HEK293T (cell line): Measurements from ENCODE around the gene UNC45A.

Source experiments
- CTCF ChIA-PET: fragments of 350-600 bp; formaldehyde crosslinking; extraction: SDS; loops from one replicate; lab custom pipeline; 2021; ENCODE audit warnings: antibody characterized with exemption, inconsistent platforms; lab: Yijun Ruan, JAX
- POLR2A ChIA-PET: fragments of 350-600 bp; formaldehyde crosslinking; extraction: SDS; loops from one replicate; lab custom pipeline; 2020; ENCODE audit warnings: antibody characterized with exemption, inconsistent platforms; lab: Yijun Ruan, JAX
- DNase-seq: peaks from one replicate; pipeline ENCODE4 v3.0.0; 2012; ENCODE audit warnings: mixed read lengths; ENCODE audit errors: extremely low spot score
- ARNT ChIP-seq: fragments of 450-650 bp; IDR thresholded peaks from 2 replicates; pipeline ENCODE4 v1.6.1; 2017; ENCODE audit warnings: mild to moderate bottlenecking
- BHLHE40 ChIP-seq: fragments of 450-650 bp; IDR thresholded peaks from 2 replicates; pipeline ENCODE4 v1.6.1; 2016; ENCODE audit warnings: mild to moderate bottlenecking, moderate library complexity, borderline replicate concordance
- CTBP1 ChIP-seq: fragments of 450-650 bp; IDR thresholded peaks from 2 replicates; pipeline ENCODE4 v1.6.1; 2016; ENCODE audit warnings: borderline replicate concordance
- ELF4 ChIP-seq: fragments of 450-650 bp; IDR thresholded peaks from 2 replicates; pipeline ENCODE4 v1.6.1; 2017; ENCODE audit warnings: antibody characterized with exemption
- FOXA1 ChIP-seq: fragments of 450-650 bp; IDR thresholded peaks from 2 replicates; pipeline ENCODE4 v1.6.1; 2016; ENCODE audit warnings: mild to moderate bottlenecking
- FOXK2 ChIP-seq: fragments of 450-650 bp; IDR thresholded peaks from 2 replicates; pipeline ENCODE4 v1.6.1; 2016; ENCODE audit warnings: mild to moderate bottlenecking
- FOXM1 ChIP-seq: fragments of 450-650 bp; IDR thresholded peaks from 2 replicates; pipeline ENCODE4 v1.6.1; 2017; ENCODE audit warnings: mild to moderate bottlenecking, borderline replicate concordance
- HDGF ChIP-seq: fragments of 450-650 bp; IDR thresholded peaks from 2 replicates; pipeline ENCODE4 v1.6.1; 2017; ENCODE audit warnings: antibody characterized with exemption, borderline replicate concordance
- L3MBTL2 ChIP-seq: fragments of 450-650 bp; conservative IDR thresholded peaks from 2 replicates; pipeline ENCODE4 v1.6.1; 2016; ENCODE audit warnings: mild to moderate bottlenecking
- LEF1 ChIP-seq: fragments of 450-650 bp; IDR thresholded peaks from 2 replicates; pipeline ENCODE4 v1.6.1; 2017; ENCODE audit warnings: mild to moderate bottlenecking, borderline replicate concordance
- NFRKB ChIP-seq: fragments of 450-650 bp; IDR thresholded peaks from 2 replicates; pipeline ENCODE4 v1.6.1; 2016; ENCODE audit warnings: mild to moderate bottlenecking, moderate library complexity
- SP1 ChIP-seq: fragments of 450-650 bp; IDR thresholded peaks from 2 replicates; pipeline ENCODE4 v1.6.1; 2017
- SUZ12 ChIP-seq: fragments of 450-650 bp; IDR thresholded peaks from 2 replicates; pipeline ENCODE4 v1.6.1; 2016; ENCODE audit warnings: mild to moderate bottlenecking
- TARDBP ChIP-seq: fragments of 450-650 bp; IDR thresholded peaks from 2 replicates; pipeline ENCODE4 v1.6.1; 2016
- ZNF384 ChIP-seq: fragments of 450-650 bp; IDR thresholded peaks from 2 replicates; pipeline ENCODE4 v1.6.1; 2016
- TF ChIP-seq, protein P1 (sequence below): fragments of 450-650 bp; IDR thresholded peaks from 2 replicates; pipeline ENCODE4 v1.6.1; 2016

The UNC45A gene

DNA sequence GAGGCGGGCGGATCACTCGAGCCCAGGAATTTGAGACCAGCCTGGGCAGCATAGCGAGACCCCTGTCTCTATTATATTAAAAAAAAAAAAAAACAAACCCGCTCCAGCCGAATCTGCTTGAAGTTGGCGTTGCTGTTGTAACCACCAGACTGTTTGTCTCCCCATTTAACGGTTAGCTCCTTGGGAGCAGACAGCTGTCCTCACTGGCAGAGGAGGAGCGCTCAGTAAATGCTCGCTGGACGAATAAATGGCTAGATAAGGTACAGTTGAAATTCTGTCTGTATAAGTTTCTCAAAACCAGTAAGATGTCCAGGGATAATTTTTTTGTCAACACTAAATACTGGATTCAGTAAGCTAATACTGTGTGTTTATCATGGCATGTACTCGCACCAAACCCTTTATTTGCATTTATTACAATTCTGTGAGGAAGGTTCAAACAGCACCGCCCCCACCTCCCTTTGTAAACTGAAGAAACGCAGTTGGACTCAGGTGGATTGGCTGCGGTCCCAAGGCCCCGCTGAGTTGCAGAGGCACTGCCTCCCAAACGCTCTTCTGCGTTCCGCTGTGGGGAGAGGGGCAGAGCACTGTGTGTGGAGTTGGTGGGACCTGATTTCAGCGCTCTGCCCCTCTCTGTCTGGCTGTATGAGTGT is 20.7 kb downstream of the UNC45A start:
- TF ChIP-seq ZNF384 (no peak), L3MBTL2 (no peak), HDGF (no peak), TARDBP (no peak), BHLHE40 (no peak), ARNT (no peak), FOXM1 (no peak), ELF4 (no peak), LEF1 (no peak), SUZ12 (no peak), FOXA1 (no peak), FOXK2 (no peak), NFRKB (no peak)
- TF ChIP-seq, protein P1, sequence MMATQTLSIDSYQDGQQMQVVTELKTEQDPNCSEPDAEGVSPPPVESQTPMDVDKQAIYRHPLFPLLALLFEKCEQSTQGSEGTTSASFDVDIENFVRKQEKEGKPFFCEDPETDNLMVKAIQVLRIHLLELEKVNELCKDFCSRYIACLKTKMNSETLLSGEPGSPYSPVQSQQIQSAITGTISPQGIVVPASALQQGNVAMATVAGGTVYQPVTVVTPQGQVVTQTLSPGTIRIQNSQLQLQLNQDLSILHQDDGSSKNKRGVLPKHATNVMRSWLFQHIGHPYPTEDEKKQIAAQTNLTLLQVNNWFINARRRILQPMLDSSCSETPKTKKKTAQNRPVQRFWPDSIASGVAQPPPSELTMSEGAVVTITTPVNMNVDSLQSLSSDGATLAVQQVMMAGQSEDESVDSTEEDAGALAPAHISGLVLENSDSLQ, result no peak
- POLR2A ChIA-PET, result interaction anchor here (0.7 to 6.2 kb wide), 6 partner anchors 10 to 67 kb away, joined by 3 to 60 read pairs (median 6); partner anchors contain the start of genes HDDC3, PRC1, UNC45A and VPS33B
- CTCF ChIA-PET, result interaction anchor here (0.6 to 8.4 kb wide), 14 partner anchors 11 to 316 kb away, joined by 3 to 77 read pairs (median 5); partner anchors contain the start of genes HDDC3 and UNC45A
- DNase-seq, result no peak

GRCh38 chr15:90956274-90957030 is 21.4 kb downstream of the UNC45A start:
- ChIA-PET POLR2A (interaction anchor here (0.7 to 6.2 kb wide), 5 partner anchors 10 to 38 kb away, joined by 3 to 60 read pairs (median 5); partner anchors contain the start of genes HDDC3, PRC1 and UNC45A), CTCF (interaction anchor here (0.6 to 8.4 kb wide), 19 partner anchors 10 to 1760 kb away, joined by 3 to 77 read pairs (median 4); partner anchors contain the start of genes HDDC3, UNC45A and VPS33B)
- no peak for TF ChIP-seq ELF4
- TF ChIP-seq BHLHE40, result no peak
- TF ChIP-seq FOXK2, result no peak
- no peak for TF ChIP-seq NFRKB
- TF ChIP-seq TARDBP, result no peak
- no peak for TF ChIP-seq LEF1
- no peak for TF ChIP-seq CTBP1
- no peak for TF ChIP-seq FOXA1
- no peak for TF ChIP-seq HDGF
- TF ChIP-seq ARNT, result no peak
- TF ChIP-seq L3MBTL2, result no peak
- no peak for TF ChIP-seq SP1
- TF ChIP-seq, protein P1, result no peak
- no peak for TF ChIP-seq FOXM1
- TF ChIP-seq ZNF384, result no peak
- TF ChIP-seq SUZ12, result no peak
- no peak for DNase-seq

DNA sequence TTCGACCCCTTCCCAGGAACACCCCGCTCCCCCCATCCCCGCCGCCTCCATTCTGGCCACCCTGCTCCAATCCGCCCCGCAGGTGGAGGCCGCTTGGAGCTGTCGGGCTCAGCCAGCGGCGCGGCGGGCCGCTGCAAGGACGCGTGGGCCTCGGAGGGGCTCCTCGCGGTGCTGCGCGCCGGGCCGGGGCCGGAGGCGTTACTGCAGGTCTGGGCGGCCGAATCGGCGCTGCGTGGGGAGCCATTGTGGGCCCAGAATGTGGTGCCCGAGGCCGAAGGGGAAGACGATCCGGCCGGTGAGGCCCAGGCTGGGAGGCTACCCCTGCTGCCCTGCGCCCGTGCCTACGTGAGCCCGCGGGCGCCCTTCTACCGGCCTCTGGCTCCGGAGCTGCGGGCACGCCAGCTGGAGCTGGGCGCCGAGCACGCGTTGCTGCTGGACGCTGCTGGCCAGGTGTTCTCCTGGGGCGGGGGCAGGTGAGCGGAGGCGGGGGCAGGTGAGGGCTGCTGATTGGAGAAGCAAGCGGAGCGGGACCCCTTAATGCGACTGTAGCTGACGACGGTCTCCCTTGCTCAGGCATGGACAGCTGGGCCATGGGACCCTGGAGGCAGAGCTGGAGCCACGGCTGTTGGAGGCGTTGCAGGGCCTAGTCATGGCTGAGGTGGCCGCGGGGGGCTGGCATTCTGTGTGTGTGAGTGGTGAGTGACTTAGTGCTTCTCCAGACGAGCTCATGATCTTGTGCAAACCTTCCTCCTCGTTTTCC is 22.1 kb downstream of the UNC45A start:
- TF ChIP-seq CTBP1 (no peak), FOXK2 (no peak), HDGF (no peak)
- TF ChIP-seq, protein P1, result no peak
- DNase-seq, result no peak
- ChIA-PET CTCF (interaction anchor here (0.6 to 8.4 kb wide), 17 partner anchors 9 to 1761 kb away, joined by 3 to 77 read pairs (median 5); partner anchors contain the start of genes HDDC3, UNC45A and VPS33B), POLR2A (interaction anchor here (0.9 to 6.2 kb wide), 4 partner anchors 22 to 64 kb away, joined by 3 to 60 read pairs (median 9); partner anchors contain the start of genes HDDC3 and UNC45A)

- TF ChIP-seq SP1 (no peak), BHLHE40 (no peak), TARDBP (no peak), LEF1 (no peak)
- CTCF ChIA-PET, result interaction anchor here (1.1 to 8.4 kb wide), 4 partner anchors 8 to 75 kb away, joined by 3 to 77 read pairs (median 12); partner anchors contain the start of genes HDDC3, UNC45A and VPS33B
- DNase-seq, result no peak
- POLR2A ChIA-PET, result interaction anchor here (0.9 to 6.2 kb wide), 4 partner anchors 26 to 64 kb away, joined by 3 to 60 read pairs (median 3); partner anchors contain the start of genes HDDC3 and PRC1
Observed at GRCh38 chr15:90957791-90958190, 22.7 kb downstream of the UNC45A start.

GRCh38 chr15:90959028-90959595 is 24.0 kb downstream of the UNC45A start:
- POLR2A ChIA-PET, result interaction anchor here (1.4 to 6.2 kb wide), 2 partner anchors 28 to 36 kb away, joined by 3 to 60 read pairs; partner anchors contain the start of genes HDDC3 and PRC1
- CTCF ChIA-PET, result interaction anchor here (0.7 to 8.4 kb wide), 2 partner anchors 25 to 1380 kb away, joined by 3 to 77 read pairs; partner anchors contain the start of genes HDDC3 and UNC45A
- TF ChIP-seq L3MBTL2 (no peak), FOXK2 (no peak), LEF1 (no peak), NFRKB (no peak), SP1 (no peak), SUZ12 (no peak), TARDBP (no peak), FOXM1 (no peak), FOXA1 (no peak), BHLHE40 (no peak), CTBP1 (no peak), ELF4 (no peak), ARNT (no peak), ZNF384 (no peak), HDGF (no peak)
- TF ChIP-seq, protein P1, result no peak
- DNase-seq, result no peak
